ENCODE results near the gene STRN3. TPM values are rescaled to one million over a fixed set of nuclear protein-coding genes. Genes with fewer than 3 reads are reported as not detected.

Gene STRN3
- total RNA-seq, 1 donor from 2014 or later, result 30.5 TPM

GRCh38 chr14:31029016-31029970 is 3.1 kb upstream of the STRN3 start:
- Histone ChIP-seq H3K36me3 (ENCODE audit: control insufficient read depth, insufficient read depth, low read length) (no peaks in the 10 kb centered on the region), H3K4me3 (ENCODE audit: low read depth, low read length) (no peak overlapping the region), H3K27me3 (ENCODE audit: control insufficient read depth, insufficient read depth, low read length) (no peaks in the 10 kb centered on the region)
- no peak for TF ChIP-seq CTCF (IDR thresholded peaks at IDR 0.05; ENCODE audit: insufficient read depth, low read length, poor library complexity, severe bottlenecking)
- no peak for DNase-seq (ENCODE audit: low read depth)

GRCh38 chr14:31027847-31028246 is 1.7 kb upstream of the STRN3 start:
- DNase-seq (ENCODE audit: low read depth), result no peak
- H3K27me3 ChIP-seq (ENCODE audit: control insufficient read depth, insufficient read depth, low read length), result no peaks in the 10 kb centered on the region
- H3K4me3 ChIP-seq (ENCODE audit: low read depth, low read length), result no peak overlapping the region
- TF ChIP-seq CTCF (IDR thresholded peaks at IDR 0.05; ENCODE audit: insufficient read depth, low read length, poor library complexity, severe bottlenecking), result no peak
- no peaks in the 10 kb centered on the region for H3K36me3 ChIP-seq (ENCODE audit: control insufficient read depth, insufficient read depth, low read length)

- DNase-seq (ENCODE audit: low read depth), result peak; percentile 94
- H3K36me3 ChIP-seq (ENCODE audit: control insufficient read depth, insufficient read depth, low read length), result no peaks in the 10 kb centered on the region
- TF ChIP-seq CTCF (IDR thresholded peaks at IDR 0.05; ENCODE audit: insufficient read depth, low read length, poor library complexity, severe bottlenecking), result no peak
- no peaks in the 10 kb centered on the region for H3K27me3 ChIP-seq (ENCODE audit: control insufficient read depth, insufficient read depth, low read length)
- peak overlapping the region; percentile 99 for H3K4me3 ChIP-seq (ENCODE audit: low read depth, low read length)
These were observed 464 bp upstream of the STRN3 start for GRCh38 chr14:31026450-31027235.

- DNase-seq (ENCODE audit: low read depth), result no peak
These were observed 657 bp downstream of the STRN3 start, which contains the start of gene AP4S1 for GRCh38 chr14:31025367-31026076. Gene AP4S1 (plus strand): TSS chr14:31025649. CDS start chr14:31066197, 40,548 bp downstream.

More at GRCh38 chr14:31025367-31026076, 657 bp downstream of the STRN3 start, which contains the start of gene AP4S1:
- no peaks in the 10 kb centered on the region for H3K27me3 ChIP-seq (ENCODE audit: control insufficient read depth, insufficient read depth, low read length)
- H3K4me3 ChIP-seq (ENCODE audit: low read depth, low read length), result peak within 1 kb of the TSS; percentile 99
- TF ChIP-seq CTCF (IDR thresholded peaks at IDR 0.05; ENCODE audit: insufficient read depth, low read length, poor library complexity, severe bottlenecking), result no peak
- no peaks in the 10 kb centered on the region for H3K36me3 ChIP-seq (ENCODE audit: control insufficient read depth, insufficient read depth, low read length)

All from kidney epithelial cell (primary cell).